ENCODE measurements around the gene GMCL2.

- no peak for TF ChIP-seq CTCF (conservative IDR thresholded peaks at IDR 0.05; ENCODE audit: low read depth in 2 of 2)
- no peak for TF ChIP-seq REST (IDR thresholded peaks at IDR 0.05; ENCODE audit: unreplicated experiment)
- no peak for TF ChIP-seq EZH2 (IDR thresholded peaks at IDR 0.05; ENCODE audit: low read depth, unreplicated experiment)
- TF ChIP-seq CREB1 (CRISPR knock-in tag; IDR thresholded peaks at IDR 0.05; ENCODE audit: low read depth): no peak
- TF ChIP-seq POLR2AphosphoS5 (IDR thresholded peaks at IDR 0.05; ENCODE audit: low read depth): no peak
- TF ChIP-seq ZNF114 (CRISPR knock-in tag; IDR thresholded peaks at IDR 0.05): no peak
- TF ChIP-seq JUNB (IDR thresholded peaks at IDR 0.05; ENCODE audit: unreplicated experiment): no peak
- TF ChIP-seq NANOG (IDR thresholded peaks at IDR 0.05; ENCODE audit: borderline replicate concordance): no peak
Observed at GRCh38 chr5:178205749-178206047, 18.5 kb upstream of the GMCL2 start.

Data from GM23338 (cell line).